Kidney glomerular epithelial cell (primary cell): ENCODE results near the gene CCDC90B.

ENCODE experiments used
- DNase-seq: peaks from one replicate; lab custom pipeline; 2025; lab: John Stamatoyannopoulos, UW

Gene CCDC90B

GRCh38 chr11:83235825-83236224 is 50.3 kb downstream of the CCDC90B start:
- no peak for DNase-seq

- DNase-seq, result no peak
Measured at GRCh38 chr11:83223457-83223856, 62.7 kb downstream of the CCDC90B start.

GRCh38 chr11:83222499-83222898 is 63.7 kb downstream of the CCDC90B start:
- no peak for DNase-seq

- DNase-seq, result no peak
Measured at GRCh38 chr11:83221694-83222093, 64.5 kb downstream of the CCDC90B start.

GRCh38 chr11:83220260-83220659 is 65.9 kb downstream of the CCDC90B start:
- DNase-seq, result no peak

- no peak for DNase-seq
Measured at GRCh38 chr11:83219095-83219494, 67.1 kb downstream of the CCDC90B start.
